ENCODE data around the gene RHBDL2. TPM values are rescaled to one million over a fixed set of nuclear protein-coding genes. Genes with fewer than 3 reads are reported as not detected.

The RHBDL2 gene
- total and polyA plus RNA-seq, 9 of the 15 experiments (the other 6 are each of a cell fraction or from before 2014, with no cell fraction given), result not detected

DNA sequence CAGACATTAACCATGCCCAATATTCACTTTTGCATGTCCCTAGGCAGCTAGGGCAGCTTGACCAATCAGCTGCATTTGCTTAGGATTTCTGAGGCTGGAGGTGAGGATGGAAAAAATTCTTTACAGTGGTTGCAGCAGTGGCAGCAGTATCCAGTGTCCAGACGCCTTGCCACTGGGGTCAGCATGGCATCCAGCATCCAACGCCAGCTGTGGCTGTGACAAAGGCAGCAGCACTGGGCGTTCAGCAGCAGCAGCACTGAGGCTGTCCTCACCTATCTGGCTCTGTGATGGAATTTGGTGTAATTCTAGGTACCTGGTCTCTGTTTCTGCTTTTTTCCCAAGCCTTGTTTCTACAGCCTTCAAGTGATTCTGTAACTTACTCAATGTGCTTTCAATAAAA lies 15.5 kb downstream of the RHBDL2 start:
- POLR2A ChIA-PET, result interaction anchor here (0.6 to 0.8 kb wide), 2 partner anchors 17 to 43 kb away, joined by 3 read pairs; no protein-coding TSS in a partner anchor
- CTCF ChIA-PET (ENCODE audit: low intra/inter-chr PET ratio), result no interaction called here
- Histone ChIP-seq H3K9me3 (replicated peaks; ENCODE audit: control insufficient read depth, insufficient read depth, low read depth, low read length) (no peaks in the 10 kb centered on the region), H3K9ac (ENCODE audit: insufficient read depth in 1 of 2, low read depth in 2 of 2, low read length in 2 of 2) (0 out of 4 replicates have a peak overlapping the region, but pooled peaks of 1 of the 2 experiments have one; percentile 42), H2AFZ (ENCODE audit: low read depth, low read length) (no peak overlapping the region), H3K79me2 (ENCODE audit: control insufficient read depth, insufficient read depth, low read length) (no peaks in the 10 kb centered on the region), H3K27ac (ENCODE audit: extremely low read depth, low read depth, low read length) (no peak overlapping the region), H3K4me3 (no peak overlapping the region), H3K36me3 (ENCODE audit: control insufficient read depth, insufficient read depth, low read length) (no peaks in the 10 kb centered on the region), H3K27me3 (ENCODE audit: control insufficient read depth in 2 of 2, insufficient read depth in 2 of 2, low read length in 2 of 2) (peaks cover 0 to 7% of the 10 kb centered on the region in 2 experiments; a peak in 1 of 5 replicates), H4K20me1 (replicated peaks; ENCODE audit: control insufficient read depth, insufficient read depth, low read length) (no peaks in the 10 kb centered on the region), H3K4me1 (replicated peaks in 1 of 2; ENCODE audit: control insufficient read depth in 2 of 2, insufficient read depth in 2 of 2, low read length in 2 of 2) (peaks cover 4 to 6% of the 10 kb centered on the region in 2 experiments; a peak in 2 of 5 replicates), H3K4me2 (ENCODE audit: insufficient read depth, low read length) (no peak overlapping the region), H3K9me1 (ENCODE audit: control insufficient read depth, insufficient read depth, low read length) (no peaks in the 10 kb centered on the region)
- no peak for ATAC-seq
- WGBS (ENCODE audit: insufficient coverage, low coverage, missing lambda C conversion rate), result 13% methylated on average over 3 of the region's 3 CpGs
- no peak for FAIRE-seq
- in situ Hi-C loops (cut with MboI), result no loop called here
- no peak for DNase-seq (ENCODE audit: extremely low read depth in 1 of 4, low spot score in 3 of 4)
- no peak for TF ChIP-seq MCM2 (IDR thresholded peaks at IDR 0.05; ENCODE audit: low read depth)
- TF ChIP-seq, protein P1, sequence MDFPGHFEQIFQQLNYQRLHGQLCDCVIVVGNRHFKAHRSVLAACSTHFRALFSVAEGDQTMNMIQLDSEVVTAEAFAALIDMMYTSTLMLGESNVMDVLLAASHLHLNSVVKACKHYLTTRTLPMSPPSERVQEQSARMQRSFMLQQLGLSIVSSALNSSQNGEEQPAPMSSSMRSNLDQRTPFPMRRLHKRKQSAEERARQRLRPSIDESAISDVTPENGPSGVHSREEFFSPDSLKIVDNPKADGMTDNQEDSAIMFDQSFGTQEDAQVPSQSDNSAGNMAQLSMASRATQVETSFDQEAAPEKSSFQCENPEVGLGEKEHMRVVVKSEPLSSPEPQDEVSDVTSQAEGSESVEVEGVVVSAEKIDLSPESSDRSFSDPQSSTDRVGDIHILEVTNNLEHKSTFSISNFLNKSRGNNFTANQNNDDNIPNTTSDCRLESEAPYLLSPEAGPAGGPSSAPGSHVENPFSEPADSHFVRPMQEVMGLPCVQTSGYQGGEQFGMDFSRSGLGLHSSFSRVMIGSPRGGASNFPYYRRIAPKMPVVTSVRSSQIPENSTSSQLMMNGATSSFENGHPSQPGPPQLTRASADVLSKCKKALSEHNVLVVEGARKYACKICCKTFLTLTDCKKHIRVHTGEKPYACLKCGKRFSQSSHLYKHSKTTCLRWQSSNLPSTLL (IDR thresholded peaks at IDR 0.05), result no peak
- TF ChIP-seq NFYB (IDR thresholded peaks at IDR 0.05; ENCODE audit: extremely low read depth, insufficient read length), result peak; percentile 40
- intact Hi-C loops (cut with micrococcal nuclease), result no loop called here
- BruUV-seq (replicated peaks), result no TSS peak

DNA sequence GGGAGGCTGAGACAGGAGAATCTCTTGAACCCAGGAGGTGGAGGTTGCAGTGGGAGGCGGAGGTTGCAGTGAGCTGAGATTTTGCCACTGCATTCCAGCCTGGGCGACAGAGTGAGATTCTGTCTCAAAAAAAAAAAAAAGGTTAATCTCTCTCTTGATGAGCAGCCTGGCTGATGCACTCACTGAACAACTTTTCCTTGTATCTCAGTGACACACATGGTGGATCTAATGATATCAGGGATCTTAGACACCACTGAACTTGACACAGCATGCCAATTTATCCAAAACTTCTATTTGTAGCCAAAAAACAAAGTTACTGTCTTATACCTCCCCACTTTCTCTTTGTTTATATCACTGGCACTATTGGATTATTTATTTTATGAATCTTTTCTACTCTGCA lies 16.2 kb downstream of the RHBDL2 start:
- no TSS peak for BruUV-seq (replicated peaks)
- no peaks in the 10 kb centered on the region for H3K79me2 ChIP-seq (ENCODE audit: control insufficient read depth, insufficient read depth, low read length)
- CTCF ChIA-PET (ENCODE audit: low intra/inter-chr PET ratio), result no interaction called here
- ATAC-seq (no peak), DNase-seq (ENCODE audit: extremely low read depth in 1 of 4, low spot score in 3 of 4) (no peak), FAIRE-seq (no peak)
- H4K20me1 ChIP-seq (replicated peaks; ENCODE audit: control insufficient read depth, insufficient read depth, low read length), result no peaks in the 10 kb centered on the region
- 43% methylated on average over 2 of the region's 2 CpGs for whole genome bisulfite sequencing (ENCODE audit: insufficient coverage, low coverage, missing lambda C conversion rate)
- H3K27me3 ChIP-seq (ENCODE audit: control insufficient read depth in 2 of 2, insufficient read depth in 2 of 2, low read length in 2 of 2), result peaks cover 0 to 7% of the 10 kb centered on the region in 2 experiments; a peak in 1 of 5 replicates
- peaks cover 6 to 7% of the 10 kb centered on the region in 2 experiments; a peak in 2 of 5 replicates for H3K4me1 ChIP-seq (replicated peaks in 1 of 2; ENCODE audit: control insufficient read depth in 2 of 2, insufficient read depth in 2 of 2, low read length in 2 of 2)
- H3K9me3 ChIP-seq (replicated peaks; ENCODE audit: control insufficient read depth, insufficient read depth, low read depth, low read length), result no peaks in the 10 kb centered on the region
- no peak overlapping the region for H2AFZ ChIP-seq (ENCODE audit: low read depth, low read length)
- POLR2A ChIA-PET, result no interaction called here
- H3K4me3 ChIP-seq, result no peak overlapping the region
- intact Hi-C loops (cut with micrococcal nuclease) (no loop called here), in situ Hi-C loops (cut with MboI) (no loop called here)
- no peaks in the 10 kb centered on the region for H3K9me1 ChIP-seq (ENCODE audit: control insufficient read depth, insufficient read depth, low read length)
- no peak overlapping the region for H3K27ac ChIP-seq (ENCODE audit: extremely low read depth, low read depth, low read length)
- no peaks in the 10 kb centered on the region for H3K36me3 ChIP-seq (ENCODE audit: control insufficient read depth, insufficient read depth, low read length)
- H3K9ac ChIP-seq (ENCODE audit: insufficient read depth in 1 of 2, low read depth in 2 of 2, low read length in 2 of 2), result no peak overlapping the region
- H3K4me2 ChIP-seq (ENCODE audit: insufficient read depth, low read length), result no peak overlapping the region
- peak in 1 of 2 experiments; percentile 34; a peak in 1 of 4 replicates for TF ChIP-seq KDM1A (IDR thresholded peaks at IDR 0.05)
- no peak for TF ChIP-seq RBM39 (optimal IDR thresholded peaks at IDR 0.05; ENCODE audit: low read depth, low read length)
- no peak for TF ChIP-seq ZNF311 (CRISPR knock-in tag; IDR thresholded peaks at IDR 0.05)
- no peak for TF ChIP-seq PHF8 (IDR thresholded peaks at IDR 0.05; ENCODE audit: borderline replicate concordance, low read length)
- no peak for TF ChIP-seq CBX1 (IDR thresholded peaks at IDR 0.05; ENCODE audit: low read depth)
- TF ChIP-seq ZNF124 (CRISPR knock-in tag; IDR thresholded peaks at IDR 0.05), result no peak
- TF ChIP-seq, protein P2, sequence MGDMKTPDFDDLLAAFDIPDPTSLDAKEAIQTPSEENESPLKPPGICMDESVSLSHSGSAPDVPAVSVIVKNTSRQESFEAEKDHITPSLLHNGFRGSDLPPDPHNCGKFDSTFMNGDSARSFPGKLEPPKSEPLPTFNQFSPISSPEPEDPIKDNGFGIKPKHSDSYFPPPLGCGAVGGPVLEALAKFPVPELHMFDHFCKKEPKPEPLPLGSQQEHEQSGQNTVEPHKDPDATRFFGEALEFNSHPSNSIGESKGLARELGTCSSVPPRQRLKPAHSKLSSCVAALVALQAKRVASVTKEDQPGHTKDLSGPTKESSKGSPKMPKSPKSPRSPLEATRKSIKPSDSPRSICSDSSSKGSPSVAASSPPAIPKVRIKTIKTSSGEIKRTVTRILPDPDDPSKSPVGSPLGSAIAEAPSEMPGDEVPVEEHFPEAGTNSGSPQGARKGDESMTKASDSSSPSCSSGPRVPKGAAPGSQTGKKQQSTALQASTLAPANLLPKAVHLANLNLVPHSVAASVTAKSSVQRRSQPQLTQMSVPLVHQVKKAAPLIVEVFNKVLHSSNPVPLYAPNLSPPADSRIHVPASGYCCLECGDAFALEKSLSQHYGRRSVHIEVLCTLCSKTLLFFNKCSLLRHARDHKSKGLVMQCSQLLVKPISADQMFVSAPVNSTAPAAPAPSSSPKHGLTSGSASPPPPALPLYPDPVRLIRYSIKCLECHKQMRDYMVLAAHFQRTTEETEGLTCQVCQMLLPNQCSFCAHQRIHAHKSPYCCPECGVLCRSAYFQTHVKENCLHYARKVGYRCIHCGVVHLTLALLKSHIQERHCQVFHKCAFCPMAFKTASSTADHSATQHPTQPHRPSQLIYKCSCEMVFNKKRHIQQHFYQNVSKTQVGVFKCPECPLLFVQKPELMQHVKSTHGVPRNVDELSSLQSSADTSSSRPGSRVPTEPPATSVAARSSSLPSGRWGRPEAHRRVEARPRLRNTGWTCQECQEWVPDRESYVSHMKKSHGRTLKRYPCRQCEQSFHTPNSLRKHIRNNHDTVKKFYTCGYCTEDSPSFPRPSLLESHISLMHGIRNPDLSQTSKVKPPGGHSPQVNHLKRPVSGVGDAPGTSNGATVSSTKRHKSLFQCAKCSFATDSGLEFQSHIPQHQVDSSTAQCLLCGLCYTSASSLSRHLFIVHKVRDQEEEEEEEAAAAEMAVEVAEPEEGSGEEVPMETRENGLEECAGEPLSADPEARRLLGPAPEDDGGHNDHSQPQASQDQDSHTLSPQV (IDR thresholded peaks at IDR 0.05), result no peak
- TF ChIP-seq FIP1L1 (IDR thresholded peaks at IDR 0.05; ENCODE audit: low read depth, low read length, poor library complexity, severe bottlenecking), result no peak

All from K562 (cell line).